Liver (tissue), 3 donors: ENCODE results near the gene TSPOAP1.
A peak's percentile ranks its signal among the peaks of the same experiment; 100 is the strongest.

Experiments
- HNF4A ChIP-seq, 2 donors: conservative IDR thresholded peaks; 2 replicates each; pipeline ENCODE4 v1.6.1; 2016; ENCODE audit warnings: antibody characterized with exemption in 2 of 2, mild to moderate bottlenecking in 2 of 2
- JUND ChIP-seq, 2 donors: IDR thresholded peaks; 2 replicates each; pipeline ENCODE4 v1.6.1; 2016; ENCODE audit warnings: antibody characterized with exemption in 2 of 2
- REST ChIP-seq: IDR thresholded peaks from 2 replicates; pipeline ENCODE4 v1.6.1; 2016; ENCODE audit warnings: antibody characterized with exemption, mild to moderate bottlenecking
- YY1 ChIP-seq: IDR thresholded peaks from 2 replicates; pipeline ENCODE4 v1.6.1; 2016; ENCODE audit warnings: antibody characterized with exemption, mild to moderate bottlenecking
- TF ChIP-seq, protein P1 (sequence below): fragments of 150-350 bp; IDR thresholded peaks from 2 replicates; pipeline ENCODE4 v1.5.1; 2017; ENCODE audit warnings: improper control_type of control experiment, low read depth, low read length; ENCODE audit not compliant: missing input control
- donor health status: healthy.
- donor health status: healthy.

DNA sequence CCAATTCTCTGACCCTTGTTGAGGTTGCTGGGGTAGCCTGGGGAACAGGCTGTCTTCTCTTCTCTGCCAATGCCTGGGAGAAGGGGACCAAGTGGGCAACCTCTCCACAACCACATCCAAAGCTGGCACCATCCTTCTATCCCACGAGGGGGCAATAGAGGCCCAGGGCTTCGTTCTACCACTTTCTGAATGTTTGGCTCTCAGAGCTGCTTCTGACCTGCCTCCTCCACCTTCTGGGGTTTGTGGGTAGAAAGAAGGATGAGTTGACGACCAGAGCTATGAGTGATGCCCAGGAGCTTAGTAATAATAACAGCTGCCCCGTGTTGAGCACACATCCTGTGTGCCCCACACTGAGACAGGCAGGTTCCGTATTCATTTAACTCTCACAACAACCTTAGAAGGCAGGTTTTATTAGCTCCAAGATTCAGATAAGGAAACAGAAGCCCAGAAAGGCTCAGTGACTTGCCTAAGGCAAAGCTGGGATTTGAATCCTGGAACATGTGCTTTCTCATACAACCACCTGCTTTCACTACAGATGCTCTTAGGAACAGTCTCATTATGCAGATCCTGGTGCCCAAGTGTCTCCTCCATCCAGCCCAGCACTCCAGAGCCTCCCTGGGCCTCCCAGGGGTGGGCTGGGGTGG is 11.1 kb downstream of the TSPOAP1 start:
- TF ChIP-seq REST: no peak
- TF ChIP-seq JUND (IDR thresholded peaks at IDR 0.05): no peak
- no peak for TF ChIP-seq YY1
- TF ChIP-seq, protein P1, sequence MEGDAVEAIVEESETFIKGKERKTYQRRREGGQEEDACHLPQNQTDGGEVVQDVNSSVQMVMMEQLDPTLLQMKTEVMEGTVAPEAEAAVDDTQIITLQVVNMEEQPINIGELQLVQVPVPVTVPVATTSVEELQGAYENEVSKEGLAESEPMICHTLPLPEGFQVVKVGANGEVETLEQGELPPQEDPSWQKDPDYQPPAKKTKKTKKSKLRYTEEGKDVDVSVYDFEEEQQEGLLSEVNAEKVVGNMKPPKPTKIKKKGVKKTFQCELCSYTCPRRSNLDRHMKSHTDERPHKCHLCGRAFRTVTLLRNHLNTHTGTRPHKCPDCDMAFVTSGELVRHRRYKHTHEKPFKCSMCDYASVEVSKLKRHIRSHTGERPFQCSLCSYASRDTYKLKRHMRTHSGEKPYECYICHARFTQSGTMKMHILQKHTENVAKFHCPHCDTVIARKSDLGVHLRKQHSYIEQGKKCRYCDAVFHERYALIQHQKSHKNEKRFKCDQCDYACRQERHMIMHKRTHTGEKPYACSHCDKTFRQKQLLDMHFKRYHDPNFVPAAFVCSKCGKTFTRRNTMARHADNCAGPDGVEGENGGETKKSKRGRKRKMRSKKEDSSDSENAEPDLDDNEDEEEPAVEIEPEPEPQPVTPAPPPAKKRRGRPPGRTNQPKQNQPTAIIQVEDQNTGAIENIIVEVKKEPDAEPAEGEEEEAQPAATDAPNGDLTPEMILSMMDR: peak; percentile 82
- no peak for TF ChIP-seq HNF4A (conservative IDR thresholded peaks at IDR 0.05)
